GM19463 (cell line): ENCODE results near the gene HIC1.

Experiments used
- ATAC-seq: cut with Tn5 transposase; IDR thresholded peaks from one replicate; pipeline ENCODE4 v1.9.1; 2021; ENCODE audit warnings: mild to moderate bottlenecking, moderate library complexity; ENCODE audit not compliant: unreplicated experiment

HIC1 gene

DNA sequence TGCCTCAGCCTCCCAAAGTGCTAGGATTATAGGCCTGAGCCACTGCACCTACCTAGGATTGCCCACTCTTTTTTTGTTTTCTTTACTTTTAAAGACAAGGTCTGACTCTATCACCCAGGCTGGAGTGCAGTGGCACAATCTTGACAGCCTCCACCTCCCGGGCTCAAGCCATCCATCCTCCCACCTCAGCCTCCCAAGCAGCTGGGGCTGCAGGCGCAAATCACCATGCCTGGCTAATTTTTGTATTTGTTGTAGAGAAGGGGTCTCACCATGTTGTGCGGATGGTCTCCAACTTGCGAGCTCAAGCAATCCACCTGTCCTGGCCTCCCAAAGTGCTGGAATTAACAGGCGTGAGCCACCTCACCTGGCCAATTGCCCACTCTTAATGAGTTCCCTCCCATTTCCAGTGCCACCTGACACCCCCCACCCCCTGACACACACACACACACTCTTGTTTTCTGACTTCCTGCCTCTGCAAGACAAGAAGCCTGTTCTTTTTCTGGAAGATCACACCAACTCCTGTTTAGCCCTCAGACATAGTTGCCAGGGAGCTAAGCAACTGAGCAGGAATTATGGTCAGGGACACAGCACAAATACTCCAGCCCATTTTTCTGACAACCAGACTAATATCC, 10.5 kb upstream of the HIC1 start:
- no peak for ATAC-seq

DNA sequence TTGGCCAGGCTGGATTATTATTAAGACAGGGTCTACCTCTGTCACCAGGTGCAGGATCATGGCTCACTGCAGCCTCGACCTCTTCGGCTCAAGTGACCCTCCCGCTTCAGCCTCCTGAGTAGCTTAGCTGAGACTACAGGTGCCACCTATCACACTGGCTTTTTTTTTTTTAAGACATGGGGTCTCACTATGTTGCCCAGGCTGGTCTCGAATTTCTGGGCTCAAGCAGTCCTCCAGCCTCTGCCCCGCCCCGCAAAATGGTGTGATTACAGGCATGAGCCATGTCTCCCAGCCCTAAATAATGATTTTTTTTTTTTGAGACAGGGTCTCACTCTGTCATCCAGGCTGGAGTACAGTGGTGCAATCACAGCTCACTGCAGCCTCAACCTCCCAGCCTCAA, 7.3 kb upstream of the HIC1 start:
- ATAC-seq, result no peak

DNA sequence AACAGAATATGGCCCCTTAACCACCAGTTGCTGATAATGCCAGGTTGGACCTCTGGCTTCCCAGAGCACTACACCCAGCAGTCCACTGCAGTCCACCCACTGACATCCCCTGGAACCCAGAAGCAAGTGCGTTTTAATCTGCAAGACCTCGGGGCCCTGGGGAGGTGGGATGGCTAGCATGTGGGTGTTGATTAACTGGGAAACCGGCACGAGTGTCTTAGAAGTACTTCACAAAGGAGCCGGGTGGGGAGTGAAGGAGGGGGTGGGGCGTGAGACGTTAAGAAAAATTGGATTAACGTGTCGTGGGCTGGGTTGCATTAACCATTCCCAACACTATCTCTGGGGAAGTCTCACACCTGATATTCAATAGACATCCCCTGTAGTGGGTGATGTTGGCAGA, 6.1 kb upstream of the HIC1 start:
- no peak for ATAC-seq

DNA sequence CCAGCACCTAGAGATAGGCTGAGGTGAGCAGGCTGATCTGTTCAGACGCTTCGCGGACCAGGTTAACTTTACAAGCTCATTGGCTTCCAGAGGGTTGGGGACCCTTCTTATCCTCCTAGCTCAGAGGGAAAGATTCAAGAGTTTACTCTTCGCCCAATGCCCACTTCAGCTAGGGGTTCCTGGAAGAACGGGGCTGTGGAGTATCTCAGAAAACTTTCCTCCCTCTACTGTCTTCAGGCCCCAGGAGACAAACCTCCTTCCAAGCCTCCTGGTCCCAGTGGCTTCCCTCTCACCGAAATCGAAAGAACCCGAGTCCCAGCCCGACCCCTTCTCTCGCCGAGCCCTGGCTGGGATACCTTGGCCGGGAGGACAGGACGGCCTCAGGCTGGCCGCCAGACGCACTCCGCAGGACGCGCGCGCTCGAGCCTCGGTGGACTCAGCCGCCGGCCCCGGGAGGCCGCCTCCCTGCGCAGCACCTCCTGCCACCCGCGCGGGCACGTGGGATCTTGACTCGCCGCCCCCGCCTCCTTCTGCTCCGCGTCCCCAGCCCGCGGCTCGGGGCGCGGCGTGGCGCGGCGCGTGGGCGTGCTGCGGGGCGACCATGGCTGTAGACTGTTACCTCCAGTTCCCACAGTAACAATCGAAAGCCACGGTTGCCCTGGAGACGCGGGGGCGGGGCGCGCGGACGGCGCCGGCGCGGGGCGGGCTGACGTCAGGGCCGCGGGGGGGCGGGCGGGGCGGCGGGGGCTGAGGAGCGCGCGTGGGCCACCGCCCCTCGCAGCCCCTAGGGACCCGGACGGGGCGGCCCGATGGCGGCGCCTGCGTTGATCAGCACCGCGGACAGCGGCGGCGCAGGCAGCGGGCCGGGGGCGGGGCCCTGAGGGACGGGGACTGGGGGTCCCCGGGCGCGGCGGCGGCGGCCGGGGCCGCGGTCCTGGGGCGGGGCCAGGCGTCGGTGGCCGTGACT, 5.3 kb upstream of the HIC1 start:
- peak; percentile 57 for ATAC-seq

DNA sequence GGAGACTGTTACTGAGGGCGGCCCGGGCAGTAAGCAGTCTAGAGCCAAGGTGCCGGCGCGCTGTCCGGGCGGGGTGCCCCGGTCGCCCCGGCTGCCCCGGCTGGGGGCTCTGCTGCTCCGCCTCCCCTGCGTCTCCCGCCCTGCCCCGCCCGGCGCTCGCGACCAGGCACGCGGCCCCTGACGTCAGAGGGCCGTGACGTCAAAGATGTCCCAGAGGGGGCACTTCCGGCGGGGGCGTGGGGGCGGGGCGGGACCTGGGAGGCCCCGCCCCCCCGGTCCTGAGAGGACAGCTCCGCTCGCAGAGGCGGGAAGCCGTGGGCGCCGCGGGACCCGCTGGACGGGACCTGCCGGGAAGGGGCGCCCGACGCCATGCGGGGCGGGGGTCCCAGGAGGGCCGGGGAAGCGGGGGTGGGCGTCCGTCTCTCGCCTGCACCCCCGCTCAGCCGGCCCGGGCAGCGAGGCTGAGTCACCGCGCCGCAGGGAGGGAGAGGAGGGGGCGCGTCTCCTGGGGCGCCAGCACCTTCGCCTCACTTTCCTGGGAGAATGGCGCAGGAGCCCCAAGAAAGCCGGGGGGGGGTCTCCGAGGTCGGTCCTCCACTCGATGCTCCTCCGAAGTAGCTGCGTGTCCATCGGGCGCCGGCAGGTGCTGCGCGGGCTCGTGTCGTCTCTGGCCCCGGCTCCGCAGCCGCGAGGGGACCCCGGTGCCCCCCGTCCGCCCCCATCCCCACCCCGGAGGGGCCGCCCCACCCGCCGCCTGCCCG, 4.4 kb upstream of the HIC1 start:
- no peak for ATAC-seq

DNA sequence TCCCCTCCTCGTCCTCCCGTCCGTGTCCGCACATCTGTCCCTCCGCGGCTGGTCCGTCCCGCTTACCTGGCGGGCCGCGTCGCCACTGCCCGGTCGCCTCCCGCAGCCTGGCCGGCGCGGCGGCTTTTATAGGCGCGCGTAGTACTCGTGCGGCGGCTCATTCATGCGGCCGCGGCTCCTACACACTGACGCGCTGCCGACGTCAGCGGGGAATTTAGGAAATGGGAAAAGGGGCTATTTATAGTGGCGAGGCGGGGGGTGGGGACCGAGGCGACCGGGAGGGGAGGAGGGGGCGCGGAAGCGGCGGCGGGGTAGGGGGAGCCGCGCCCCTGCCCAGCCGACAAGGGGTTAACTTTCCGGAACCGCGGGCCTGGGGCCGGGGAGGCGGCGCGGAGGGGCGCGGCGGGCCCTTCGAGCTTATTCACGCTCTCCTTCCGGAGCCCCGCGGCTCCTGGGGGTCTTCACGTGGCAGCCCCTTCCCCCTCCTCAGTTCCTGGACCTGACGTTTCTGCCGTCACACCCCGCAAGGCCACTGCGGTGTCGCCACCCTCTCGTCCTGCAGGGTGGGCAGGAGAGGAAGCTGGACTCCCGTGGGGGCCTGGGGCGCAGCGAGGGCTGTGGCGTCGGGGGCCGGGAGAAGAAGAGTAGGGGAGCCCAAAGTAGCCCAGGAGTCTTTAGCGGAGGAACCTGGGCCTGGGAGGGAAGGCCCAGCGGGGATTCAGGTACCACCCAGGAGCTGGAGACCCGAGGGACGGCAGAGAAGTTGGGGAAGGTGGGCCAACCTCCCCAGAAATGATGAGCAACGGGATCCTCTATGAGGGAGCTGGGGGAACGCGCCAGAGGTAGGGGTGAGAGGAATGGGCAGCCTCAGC, 3.6 kb upstream of the HIC1 start:
- no peak for ATAC-seq

DNA sequence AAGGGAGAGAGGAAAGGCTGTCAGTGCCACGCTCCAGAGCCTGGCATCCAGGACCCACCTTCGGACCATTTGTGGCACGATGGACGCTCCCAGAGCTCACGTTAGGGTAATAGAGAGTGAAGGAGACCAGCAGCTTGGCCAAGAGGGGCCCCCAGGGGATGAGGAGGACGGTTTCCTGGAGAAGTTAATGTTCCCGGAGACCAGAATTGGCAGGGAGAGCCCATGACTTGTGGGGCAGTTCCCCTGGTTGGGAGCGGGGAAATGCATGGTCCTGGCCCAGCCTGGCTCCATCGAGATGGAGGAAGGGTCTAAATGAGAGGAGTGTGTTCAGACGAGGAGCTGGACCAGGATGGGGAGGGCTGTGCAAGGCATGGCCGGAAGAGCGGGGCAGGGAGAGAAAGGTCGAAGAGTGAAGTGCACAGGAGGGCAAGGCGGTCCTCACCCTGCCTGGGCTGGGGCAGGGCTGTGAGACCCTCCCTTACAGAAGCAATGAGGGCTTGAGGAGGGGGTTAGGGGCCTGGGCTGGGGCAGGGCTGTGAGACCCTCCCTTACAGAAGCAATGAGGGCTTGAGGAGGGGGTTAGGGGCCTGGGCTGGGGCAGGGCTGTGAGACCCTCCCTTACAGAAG, 2.9 kb upstream of the HIC1 start:
- no peak for ATAC-seq

DNA sequence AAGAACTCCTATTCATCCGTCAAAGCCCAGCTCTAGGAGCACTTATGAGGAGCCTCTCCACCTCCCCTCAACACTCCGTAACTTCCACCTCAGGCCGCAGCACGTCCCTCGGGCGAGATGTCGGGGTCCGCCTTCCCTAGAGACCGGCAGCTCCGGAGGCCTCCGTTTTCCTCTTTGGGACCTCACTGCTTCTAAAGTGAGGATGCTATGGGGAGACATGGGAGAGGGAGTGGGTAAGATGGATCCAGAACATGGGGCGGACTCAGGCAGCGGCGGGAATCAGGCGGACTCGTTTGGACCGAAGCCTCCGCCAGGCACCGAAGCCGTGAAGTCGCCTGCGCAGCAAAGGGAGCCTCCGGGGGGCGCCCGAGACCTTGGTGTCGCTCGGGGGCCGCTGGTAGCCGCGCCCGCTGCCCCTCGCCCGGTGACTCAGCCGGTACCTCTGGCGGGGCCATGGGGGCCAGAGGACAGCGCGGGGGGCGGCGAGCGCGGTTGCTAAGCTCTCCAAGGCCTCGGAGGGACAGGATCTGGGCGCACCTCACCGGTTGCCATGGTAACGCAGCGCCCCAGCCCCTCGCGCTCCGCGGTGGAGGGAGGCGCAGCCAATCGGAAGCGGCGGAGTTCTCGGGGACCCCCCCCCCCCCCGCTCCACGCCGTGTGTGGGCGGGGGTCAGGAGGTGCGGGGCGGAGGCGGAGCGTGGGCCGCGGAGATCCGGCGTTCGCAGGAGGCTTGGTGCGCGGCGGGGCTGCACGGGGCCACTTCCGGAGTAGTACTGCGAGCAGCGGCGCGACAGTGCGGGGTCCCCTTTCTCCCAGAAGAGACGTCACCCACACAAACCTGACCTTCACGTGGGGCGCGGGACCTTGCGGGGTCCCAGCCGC, 1.3 kb upstream of the HIC1 start:
- no peak for ATAC-seq

DNA sequence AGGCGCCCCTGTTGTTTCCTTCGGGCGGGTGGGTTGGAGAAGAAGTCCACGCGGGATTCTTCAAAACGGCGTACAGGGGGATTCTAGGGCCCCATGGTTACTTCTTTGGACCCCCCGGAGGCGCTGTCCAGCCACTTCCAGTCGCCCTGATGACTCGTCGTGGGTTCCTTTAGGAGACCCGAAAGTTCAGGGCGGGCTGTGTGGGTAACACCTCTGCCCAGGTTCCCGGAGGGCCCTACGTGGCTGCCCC, 716 bp upstream of the HIC1 start:
- no peak for ATAC-seq

DNA sequence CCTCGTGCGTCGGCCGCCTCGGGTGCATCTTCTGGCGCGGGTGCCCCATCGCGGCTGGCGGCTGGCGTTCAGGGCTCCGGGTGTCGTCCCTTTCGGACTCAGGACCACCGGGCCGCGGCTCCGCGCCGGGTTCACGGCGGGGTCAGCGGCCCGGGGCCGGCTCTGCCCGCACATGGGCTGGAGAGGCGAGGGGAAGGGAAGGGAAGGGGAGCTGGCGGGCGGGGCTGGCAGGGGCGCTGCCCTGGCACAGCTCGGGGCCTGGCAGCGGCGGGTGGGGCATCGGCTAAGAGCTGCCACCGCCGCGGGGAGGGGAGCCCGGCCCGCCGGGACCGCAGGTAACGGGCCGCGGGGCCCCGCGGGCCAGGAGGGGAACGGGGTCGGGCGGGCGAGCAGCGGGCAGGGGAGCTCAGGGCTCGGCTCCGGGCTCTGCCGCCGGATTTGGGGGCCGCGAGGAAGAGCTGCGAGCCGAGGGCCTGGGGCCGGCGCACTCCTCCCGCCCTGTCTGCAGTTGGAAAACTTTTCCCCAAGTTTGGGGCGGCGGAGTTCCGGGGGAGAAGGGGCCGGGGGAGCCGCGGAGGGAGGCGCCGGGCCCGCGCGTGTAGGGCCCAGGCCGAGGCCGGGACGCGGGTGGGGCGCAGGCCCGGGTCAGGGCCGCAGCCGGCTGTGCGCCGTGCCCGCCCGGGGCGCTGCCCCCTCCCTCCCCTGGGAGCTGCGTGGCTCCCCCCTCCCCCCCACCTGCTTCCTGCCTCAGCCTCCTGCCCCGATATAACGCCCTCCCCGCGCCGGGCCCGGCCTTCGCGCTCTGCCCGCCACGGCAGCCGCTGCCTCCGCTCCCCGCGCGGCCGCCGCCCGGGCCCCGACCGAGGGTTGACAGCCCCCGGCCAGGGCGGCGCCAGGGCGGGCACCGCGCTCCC, 646 bp downstream of the HIC1 start:
- ATAC-seq, result no peak

DNA sequence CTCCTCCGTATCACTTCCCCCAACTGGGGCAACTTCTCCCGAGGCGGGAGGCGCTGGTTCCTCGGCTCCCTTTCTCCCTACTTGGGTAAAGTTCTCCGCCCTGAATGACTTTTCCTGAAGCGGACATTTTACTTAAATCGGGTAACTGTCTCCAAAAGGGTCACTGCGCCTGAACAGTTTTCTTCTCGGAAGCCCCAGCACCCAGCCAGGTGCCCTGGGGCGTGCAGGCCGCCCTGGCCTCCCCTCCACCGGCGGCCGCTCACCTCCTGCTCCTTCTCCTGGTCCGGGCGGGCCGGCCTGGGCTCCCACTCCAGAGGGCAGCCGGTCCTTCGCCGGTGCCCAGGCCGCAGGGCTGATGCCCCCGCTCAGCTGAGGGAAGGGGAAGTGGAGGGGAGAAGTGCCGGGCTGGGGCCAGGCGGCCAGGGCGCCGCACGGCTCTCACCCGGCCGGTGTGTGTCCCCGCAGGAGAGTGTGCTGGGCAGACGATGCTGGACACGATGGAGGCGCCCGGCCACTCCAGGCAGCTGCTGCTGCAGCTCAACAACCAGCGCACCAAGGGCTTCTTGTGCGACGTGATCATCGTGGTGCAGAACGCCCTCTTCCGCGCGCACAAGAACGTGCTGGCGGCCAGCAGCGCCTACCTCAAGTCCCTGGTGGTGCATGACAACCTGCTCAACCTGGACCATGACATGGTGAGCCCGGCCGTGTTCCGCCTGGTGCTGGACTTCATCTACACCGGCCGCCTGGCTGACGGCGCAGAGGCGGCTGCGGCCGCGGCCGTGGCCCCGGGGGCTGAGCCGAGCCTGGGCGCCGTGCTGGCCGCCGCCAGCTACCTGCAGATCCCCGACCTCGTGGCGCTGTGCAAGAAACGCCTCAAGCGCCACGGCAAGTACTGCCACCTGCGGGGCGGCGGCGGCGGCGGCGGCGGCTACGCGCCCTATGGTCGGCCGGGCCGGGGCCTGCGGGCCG, 1.6 kb downstream of the HIC1 start:
- ATAC-seq, result no peak

DNA sequence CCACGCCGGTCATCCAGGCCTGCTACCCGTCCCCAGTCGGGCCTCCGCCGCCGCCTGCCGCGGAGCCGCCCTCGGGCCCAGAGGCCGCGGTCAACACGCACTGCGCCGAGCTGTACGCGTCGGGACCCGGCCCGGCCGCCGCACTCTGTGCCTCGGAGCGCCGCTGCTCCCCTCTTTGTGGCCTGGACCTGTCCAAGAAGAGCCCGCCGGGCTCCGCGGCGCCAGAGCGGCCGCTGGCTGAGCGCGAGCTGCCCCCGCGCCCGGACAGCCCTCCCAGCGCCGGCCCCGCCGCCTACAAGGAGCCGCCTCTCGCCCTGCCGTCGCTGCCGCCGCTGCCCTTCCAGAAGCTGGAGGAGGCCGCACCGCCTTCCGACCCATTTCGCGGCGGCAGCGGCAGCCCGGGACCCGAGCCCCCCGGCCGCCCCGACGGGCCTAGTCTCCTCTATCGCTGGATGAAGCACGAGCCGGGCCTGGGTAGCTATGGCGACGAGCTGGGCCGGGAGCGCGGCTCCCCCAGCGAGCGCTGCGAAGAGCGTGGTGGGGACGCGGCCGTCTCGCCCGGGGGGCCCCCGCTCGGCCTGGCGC, 2.4 kb downstream of the HIC1 start:
- ATAC-seq, result no peak

DNA sequence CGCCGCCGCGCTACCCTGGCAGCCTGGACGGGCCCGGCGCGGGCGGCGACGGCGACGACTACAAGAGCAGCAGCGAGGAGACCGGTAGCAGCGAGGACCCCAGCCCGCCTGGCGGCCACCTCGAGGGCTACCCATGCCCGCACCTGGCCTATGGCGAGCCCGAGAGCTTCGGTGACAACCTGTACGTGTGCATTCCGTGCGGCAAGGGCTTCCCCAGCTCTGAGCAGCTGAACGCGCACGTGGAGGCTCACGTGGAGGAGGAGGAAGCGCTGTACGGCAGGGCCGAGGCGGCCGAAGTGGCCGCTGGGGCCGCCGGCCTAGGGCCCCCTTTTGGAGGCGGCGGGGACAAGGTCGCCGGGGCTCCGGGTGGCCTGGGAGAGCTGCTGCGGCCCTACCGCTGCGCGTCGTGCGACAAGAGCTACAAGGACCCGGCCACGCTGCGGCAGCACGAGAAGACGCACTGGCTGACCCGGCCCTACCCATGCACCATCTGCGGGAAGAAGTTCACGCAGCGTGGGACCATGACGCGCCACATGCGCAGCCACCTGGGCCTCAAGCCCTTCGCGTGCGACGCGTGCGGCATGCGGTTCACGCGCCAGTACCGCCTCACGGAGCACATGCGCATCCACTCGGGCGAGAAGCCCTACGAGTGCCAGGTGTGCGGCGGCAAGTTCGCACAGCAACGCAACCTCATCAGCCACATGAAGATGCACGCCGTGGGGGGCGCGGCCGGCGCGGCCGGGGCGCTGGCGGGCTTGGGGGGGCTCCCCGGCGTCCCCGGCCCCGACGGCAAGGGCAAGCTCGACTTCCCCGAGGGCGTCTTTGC, 3.1 kb downstream of the HIC1 start:
- no peak for ATAC-seq

DNA sequence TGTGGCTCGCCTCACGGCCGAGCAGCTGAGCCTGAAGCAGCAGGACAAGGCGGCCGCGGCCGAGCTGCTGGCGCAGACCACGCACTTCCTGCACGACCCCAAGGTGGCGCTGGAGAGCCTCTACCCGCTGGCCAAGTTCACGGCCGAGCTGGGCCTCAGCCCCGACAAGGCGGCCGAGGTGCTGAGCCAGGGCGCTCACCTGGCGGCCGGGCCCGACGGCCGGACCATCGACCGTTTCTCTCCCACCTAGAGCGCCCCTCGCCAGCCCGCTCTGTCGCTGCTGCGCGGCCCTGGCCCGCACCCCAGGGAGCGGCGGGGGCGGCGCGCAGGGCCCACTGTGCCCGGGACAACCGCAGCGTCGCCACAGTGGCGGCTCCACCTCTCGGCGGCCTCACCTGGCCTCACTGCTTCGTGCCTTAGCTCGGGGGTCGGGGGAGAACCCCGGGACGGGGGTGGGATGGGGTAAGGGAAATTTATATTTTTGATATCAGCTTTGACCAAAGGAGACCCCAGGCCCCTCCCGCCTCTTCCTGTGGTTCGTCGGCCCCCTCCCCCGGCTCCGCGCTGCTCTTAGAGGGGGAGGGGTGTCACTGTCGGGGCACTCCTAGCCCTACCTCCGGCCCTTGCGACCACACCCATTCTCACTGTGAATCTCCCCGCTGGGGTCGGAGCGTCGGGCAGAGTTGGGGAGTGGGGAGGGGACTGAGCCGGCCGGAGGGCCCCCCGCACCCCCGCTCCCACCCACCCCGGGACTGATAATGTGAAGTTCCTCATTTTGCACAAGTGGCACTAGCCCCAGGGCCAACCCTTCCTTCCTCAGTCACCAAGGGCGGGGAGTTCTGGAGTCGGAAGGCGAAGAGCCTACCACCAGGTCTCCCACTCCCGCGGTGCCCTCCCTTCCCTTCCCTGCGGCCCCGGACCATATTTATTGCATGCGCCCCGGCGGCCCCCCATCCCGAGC, 4.0 kb downstream of the HIC1 start:
- no peak for ATAC-seq
